Adipose tissue (tissue), 3 donors: ENCODE results near the gene ZNF385B. TPM values are rescaled to one million over a fixed set of nuclear protein-coding genes. Genes with fewer than 3 reads are reported as not detected.

Experiments used
- H3K27ac ChIP-seq: one replicate; pipeline ENCODE4 v1.5.1; 2013; ENCODE audit warnings: low read depth, low read length
- WGBS, 3 donors: extraction: QIAGEN DNeasy Blood & Tissue Kit; methylation state at CpG; one replicate each; pipeline ENCODE4 v1.1.7; 2013; 5-methylcytosine and 5-hydroxymethylcytosine counted together
- polyA plus RNA-seq, 3 donors: library from polyadenylated mRNA; stranded (reverse); fragments of 200-250 nt; gene quantifications; one replicate each; pipeline ENCODE4 v1.2.3, GENCODE V29; 2013
- donor health status: healthy with polysubstance abuse.
- donor health status: Bipolar disorder and iron deficiency.
- donor health status: healthy.

The ZNF385B gene
- polyA plus RNA-seq, 3 donors, result 0.10 to 6.2 (median 0.74) TPM

DNA sequence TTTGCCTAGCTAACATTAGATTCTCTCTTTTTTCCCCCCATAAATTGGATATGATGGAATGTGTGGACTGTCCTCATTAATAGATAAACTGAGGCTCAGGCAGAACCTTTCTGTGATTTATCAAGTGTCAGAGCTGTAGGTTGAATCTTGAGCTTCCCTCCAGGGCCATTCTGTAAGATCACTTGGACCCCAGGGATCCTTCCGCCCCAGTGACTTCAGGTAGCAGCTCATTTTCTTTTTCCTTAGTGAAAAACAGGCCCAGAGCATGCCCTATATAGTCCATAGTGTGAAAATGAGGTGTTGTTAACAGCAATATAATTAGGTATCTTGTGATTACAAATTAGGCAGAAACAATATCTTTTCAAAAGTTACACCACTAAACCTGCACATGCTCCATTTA, 269.7 kb downstream of the ZNF385B start:
- no peak overlapping the region for H3K27ac ChIP-seq
- WGBS, 3 donors, result 81 to 100% (median 92%) methylated on average over 1 of the region's 1 CpG

DNA sequence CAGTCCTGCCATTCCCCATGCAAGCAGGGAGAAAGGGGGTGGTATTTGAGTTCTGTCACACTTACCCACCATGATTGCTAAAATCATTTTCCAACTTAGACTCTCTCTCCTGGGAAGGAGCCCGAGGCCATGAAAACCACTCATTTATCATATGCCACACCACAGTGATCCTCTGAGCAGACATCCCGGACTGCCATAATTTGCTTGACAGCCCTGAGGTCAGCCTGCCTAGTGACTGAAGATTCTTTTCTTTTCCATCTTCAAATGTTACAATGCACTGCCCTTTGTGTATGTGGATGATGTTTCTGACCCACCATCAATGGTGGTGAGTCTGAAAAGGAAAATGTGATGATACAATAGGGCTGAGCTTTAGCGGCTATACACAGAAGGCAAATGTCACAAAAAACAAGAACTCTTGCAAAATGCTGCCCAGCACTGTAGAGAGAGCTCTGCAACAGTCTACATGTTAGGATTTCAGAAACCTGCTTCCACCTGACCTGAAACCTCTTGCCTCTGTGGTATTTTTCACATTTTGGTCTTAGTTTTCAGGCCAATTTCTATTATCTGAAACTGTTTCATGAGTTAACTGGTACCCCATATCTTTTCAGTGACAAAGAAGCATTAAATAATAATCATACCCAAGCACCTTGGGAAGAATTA, 272.8 kb downstream of the ZNF385B start:
- WGBS, 3 donors, result 65 to 76% (median 66%) methylated on average over 3 of the region's 3 CpGs
- H3K27ac ChIP-seq, result no peak overlapping the region

GRCh38 chr2:179584760-179585159, 276.7 kb downstream of the ZNF385B start:
- no peak overlapping the region for H3K27ac ChIP-seq

DNA sequence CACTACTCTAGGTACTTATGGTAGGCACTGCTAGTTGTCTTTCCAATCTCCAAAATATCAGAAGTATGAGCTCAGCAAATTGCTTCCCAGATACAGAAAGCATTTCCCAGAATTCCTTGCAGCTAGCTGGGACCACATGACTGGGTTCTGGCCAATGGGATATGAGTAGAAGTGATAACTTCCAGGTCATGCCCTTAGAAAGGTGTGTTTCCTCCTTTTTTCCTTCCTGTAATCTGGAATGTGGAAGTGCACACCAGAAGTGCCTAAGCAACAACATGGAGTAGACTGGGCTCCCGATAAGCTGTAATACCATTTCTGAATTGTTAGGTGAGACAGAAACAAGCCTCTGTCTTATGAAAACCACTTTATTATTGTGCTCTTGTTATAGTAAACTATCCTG, 279.8 kb downstream of the ZNF385B start:
- WGBS, 3 donors, result 91 to 100% (median 93%) methylated on average over 1 of the region's 1 CpG
- H3K27ac ChIP-seq, result no peak overlapping the region

DNA sequence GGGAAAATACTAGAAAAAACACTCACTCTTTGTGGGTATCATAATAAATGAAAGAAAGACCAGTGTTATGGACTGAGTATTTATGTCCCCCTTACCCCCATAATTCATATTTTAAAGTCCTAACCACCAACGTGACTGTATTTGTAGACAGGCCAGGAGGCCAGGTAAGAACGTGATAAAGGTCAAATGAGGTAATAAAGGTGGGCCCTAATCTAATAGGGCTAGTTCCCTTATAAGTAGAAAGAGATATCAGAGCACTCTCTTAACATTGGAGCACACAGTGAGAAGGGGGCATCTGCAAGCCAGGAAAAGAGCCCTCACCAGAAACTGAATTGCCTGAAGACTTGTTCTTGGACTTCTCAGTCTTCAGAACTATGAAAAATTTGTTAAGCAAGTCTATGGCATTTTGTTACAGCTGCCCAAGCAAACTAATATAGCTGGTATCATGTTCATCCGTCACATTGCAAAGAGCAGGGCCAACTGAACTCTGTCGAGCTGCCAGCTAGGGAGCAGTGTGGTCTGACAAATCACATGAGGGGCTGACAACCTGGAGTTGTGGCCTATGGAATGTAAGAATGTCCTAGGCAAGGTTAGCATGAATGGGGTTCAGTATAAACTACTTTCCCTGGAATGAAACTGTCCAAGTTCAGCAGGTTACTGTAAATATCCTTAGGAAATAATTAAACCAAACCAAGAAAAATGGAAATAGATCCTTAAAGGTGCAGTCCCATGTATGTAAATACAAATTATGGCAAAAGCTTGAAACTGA, 280.9 kb downstream of the ZNF385B start:
- 25 to 72% (median 67%) methylated on average over 4 of the region's 4 CpGs for WGBS, 3 donors

DNA sequence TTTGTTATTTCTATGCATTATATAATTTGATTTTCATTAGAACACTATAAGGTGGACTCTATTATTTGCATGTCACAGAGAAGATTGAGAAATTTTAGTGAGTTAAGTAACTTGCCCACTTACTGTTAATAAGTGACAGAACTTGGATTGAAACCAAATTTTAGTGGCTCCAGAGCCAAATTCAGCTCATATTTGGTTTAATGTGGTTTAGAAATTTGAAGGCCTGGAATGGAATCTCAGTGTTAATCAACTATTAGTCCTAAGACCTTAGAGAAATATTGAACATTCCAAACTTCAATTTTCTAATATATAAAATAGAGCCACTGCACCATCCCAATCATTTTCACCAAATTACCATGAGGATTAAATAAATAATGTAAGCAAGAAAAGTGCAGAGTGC, 281.6 kb downstream of the ZNF385B start:
- no peak overlapping the region for H3K27ac ChIP-seq

More for the DNA sequence above, 280.9 kb downstream of the ZNF385B start:
- H3K27ac ChIP-seq, result no peak overlapping the region

DNA sequence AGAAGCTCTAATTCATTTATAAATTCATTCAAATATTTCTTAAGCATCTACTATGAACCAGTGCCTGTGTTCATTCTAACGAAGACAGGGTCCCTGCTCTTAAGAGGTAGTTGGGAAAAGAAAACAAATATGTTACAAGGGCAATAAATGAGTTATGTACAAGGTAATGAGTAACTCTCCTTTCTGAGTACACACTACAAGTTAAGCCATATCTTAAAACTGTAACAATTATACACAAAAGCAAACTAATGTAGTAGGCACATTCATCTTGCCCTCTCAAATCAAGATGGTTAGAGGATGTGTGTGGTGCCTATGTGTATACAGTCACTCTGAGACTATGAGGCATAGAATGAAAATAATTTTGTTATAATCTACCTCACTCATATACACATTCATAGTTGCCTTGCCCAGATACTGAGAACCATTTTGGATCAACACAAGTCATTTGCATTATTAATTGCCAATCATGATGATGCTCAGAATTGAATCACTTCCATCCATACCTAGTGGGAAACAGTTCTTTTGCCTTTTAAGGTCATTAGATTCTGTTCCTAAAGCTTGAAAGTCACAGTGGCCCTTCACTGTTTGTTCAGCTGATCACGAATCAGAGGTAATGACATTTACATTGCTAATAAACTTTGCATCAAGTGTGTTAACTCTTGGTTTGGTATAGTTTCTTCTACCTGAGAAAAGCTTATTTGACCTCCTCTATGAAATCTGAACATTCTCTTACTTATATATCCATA, 283.1 kb downstream of the ZNF385B start:
- H3K27ac ChIP-seq, result no peak overlapping the region

DNA sequence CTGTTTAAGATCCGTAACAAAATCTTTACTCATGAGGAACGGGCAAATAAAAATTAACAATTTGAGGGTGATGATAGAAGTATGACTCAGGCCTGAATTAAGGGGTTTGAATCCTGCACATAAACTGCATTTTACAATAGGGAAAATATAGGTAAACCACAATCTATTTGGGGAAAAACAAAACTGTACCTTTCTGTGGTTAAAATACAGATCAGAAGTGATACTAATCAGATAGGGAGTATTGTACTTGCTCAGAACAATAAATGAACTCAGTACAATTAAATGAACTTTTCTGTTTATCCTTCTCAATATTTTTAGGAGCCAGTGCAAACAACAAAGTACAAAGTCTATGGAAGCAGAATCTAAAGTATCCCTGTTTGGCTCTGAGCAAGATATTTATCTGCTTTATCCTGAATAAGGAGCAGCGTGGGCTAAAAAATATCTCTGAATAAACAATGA, 287.3 kb downstream of the ZNF385B start:
- 59 to 80% (median 73%) methylated on average over 3 of the region's 3 CpGs for WGBS, 3 donors
- H3K27ac ChIP-seq, result no peak overlapping the region

More for the DNA sequence above, 283.1 kb downstream of the ZNF385B start:
- 31 to 83% (median 81%) methylated on average over 2 of the region's 2 CpGs for WGBS, 3 donors

GRCh38 chr2:179572544-179572943, 288.9 kb downstream of the ZNF385B start:
- no peak overlapping the region for H3K27ac ChIP-seq
- 86 to 98% (median 93%) methylated on average over 2 of the region's 2 CpGs for WGBS, 3 donors

GRCh38 chr2:179571721-179572120, 289.7 kb downstream of the ZNF385B start:
- 81 to 91% (median 83%) methylated on average over 4 of the region's 4 CpGs for WGBS, 3 donors
- no peak overlapping the region for H3K27ac ChIP-seq

- H3K27ac ChIP-seq, result no peak overlapping the region
- WGBS, 3 donors, result 72 to 95% (median 92%) methylated on average over 1 of the region's 1 CpG
Measured at GRCh38 chr2:179571252-179571651, 290.2 kb downstream of the ZNF385B start.

DNA sequence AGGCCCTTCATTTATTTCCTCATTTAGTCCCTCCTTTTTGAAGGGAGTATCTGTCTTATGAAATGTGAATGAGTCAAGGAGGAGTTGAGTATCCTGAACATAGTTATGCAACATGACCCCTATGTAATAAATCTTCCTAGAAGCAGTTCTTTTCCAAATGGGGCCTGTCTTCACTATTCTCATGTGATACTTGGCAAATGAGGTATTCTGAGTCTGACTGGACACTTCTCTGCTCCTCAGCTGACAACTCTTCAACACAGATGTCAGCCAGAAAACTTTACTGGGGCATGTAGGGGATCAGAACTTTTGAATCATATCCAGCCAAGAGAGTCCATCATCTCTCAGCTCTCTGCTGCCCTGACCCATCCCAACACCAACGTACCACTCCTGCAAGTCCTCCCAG, 291.6 kb downstream of the ZNF385B start:
- WGBS, 3 donors, result 46 to 91% (median 58%) methylated on average over 1 of the region's 1 CpG
- H3K27ac ChIP-seq, result no peak overlapping the region

DNA sequence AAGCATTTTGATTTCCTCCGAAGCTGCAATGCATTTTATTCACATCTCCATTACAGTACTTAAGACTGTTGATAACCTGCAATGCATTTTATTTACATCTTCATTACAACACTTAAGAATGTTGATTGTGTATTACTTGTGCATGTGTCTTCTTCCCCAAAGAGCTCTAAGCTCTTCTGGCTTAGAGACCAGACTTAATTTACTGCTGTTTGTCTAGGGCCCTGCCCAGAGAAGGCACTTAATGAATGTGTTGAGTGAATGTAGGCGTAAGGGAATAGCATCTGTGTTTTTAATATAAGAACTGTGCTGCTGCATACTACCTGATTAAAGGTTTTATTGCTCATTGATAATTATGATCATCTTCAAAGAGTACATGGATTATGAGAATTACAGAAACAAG, 295.6 kb downstream of the ZNF385B start:
- no peak overlapping the region for H3K27ac ChIP-seq
- 67 to 90% (median 71%) methylated on average over 2 of the region's 2 CpGs for WGBS, 3 donors

GRCh38 chr2:179562330-179562885, 299.0 kb downstream of the ZNF385B start:
- no peak overlapping the region for H3K27ac ChIP-seq
- 21 to 42% (median 40%) methylated on average over 8 of the region's 8 CpGs for WGBS, 3 donors

GRCh38 chr2:179561702-179562101, 299.7 kb downstream of the ZNF385B start:
- H3K27ac ChIP-seq, result no peak overlapping the region

DNA sequence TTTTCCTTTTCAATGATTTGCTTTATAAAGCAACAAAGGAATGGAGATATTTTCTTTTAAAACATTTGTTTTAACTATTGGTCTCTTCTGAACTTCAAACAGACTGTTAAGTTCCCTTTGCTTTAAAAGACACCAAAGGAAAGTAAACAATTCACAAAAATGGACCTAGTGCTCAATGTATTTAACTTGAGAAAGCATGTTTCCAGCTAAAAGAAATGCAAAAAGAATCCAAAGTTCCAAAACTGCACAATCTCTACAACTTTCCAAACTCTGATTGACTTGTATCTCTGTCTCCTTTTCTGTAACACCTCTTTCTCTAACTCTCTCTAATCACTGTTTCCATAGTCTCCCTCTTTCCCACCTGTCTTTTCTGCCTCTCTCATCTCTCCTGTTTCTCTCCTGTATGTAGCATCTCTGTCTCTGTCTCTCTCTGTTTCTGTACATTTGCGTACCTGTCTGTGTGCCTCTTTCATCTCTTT, 301.1 kb downstream of the ZNF385B start:
- 89 to 100% (median 96%) methylated on average over 1 of the region's 1 CpG for WGBS, 3 donors
- no peak overlapping the region for H3K27ac ChIP-seq

More at GRCh38 chr2:179561702-179562101, 299.7 kb downstream of the ZNF385B start:
- 28 to 78% (median 75%) methylated on average over 2 of the region's 2 CpGs for WGBS, 3 donors

DNA sequence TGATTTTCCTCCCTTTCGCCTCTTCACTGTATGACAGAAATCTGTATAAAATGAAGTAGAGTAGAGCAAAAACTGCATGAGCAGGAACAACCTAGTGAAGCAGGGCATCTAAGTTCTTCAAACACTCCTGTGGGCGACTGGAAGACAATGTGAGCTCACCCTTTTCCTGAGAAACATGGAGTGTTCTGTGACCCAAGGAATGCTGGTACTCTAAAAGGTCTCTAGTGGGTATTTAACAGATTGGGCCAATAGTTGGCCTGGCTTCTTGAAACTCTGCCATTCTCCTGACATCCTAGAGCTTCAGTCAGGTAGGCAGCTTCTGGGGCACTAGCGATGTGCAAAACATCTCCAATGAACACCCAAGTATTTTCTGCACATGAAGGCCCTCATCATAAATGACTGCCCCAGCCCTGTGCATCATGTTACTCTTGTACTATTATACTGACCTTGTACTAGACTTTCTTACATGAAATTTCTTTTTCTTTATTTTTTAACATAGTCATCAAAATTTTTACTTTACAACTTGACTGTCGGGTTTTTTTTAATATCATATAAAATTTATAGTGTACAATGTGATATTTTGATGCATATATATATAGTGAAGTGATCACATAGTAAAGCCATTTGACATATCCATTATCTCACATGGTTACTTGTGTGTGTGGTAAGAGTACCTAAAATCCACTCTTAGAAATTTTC, 302.2 kb downstream of the ZNF385B start:
- WGBS, 3 donors, result 89 to 97% (median 90%) methylated on average over 4 of the region's 4 CpGs

More for the DNA sequence above, 302.2 kb downstream of the ZNF385B start:
- H3K27ac ChIP-seq, result no peak overlapping the region
